GM10266 (cell line): ENCODE measurements around the gene ATG4B.

Experiments
- DNase-seq: peaks from one replicate; pipeline ENCODE4 v3.0.0; 2012; ENCODE audit errors: extremely low spot score
- CTCF ChIP-seq: IDR thresholded peaks from 2 replicates; pipeline ENCODE4 v1.5.1; 2012; ENCODE audit warnings: mild to moderate bottlenecking, low read depth; ENCODE audit not compliant: control insufficient read depth, insufficient read depth; ENCODE audit errors: missing control alignments

Gene ATG4B

GRCh38 chr2:241677392-241677791 is 39.9 kb downstream of the ATG4B start:
- no peak for DNase-seq
- TF ChIP-seq CTCF: no peak

GRCh38 chr2:241678307-241678706 is 40.8 kb downstream of the ATG4B start:
- no peak for DNase-seq
- no peak for TF ChIP-seq CTCF

- no peak for DNase-seq
These were observed 41.5 kb downstream of the ATG4B start for GRCh38 chr2:241678784-241679540.

GRCh38 chr2:241680044-241680443 is 42.6 kb downstream of the ATG4B start:
- no peak for DNase-seq
- TF ChIP-seq CTCF: no peak

More at GRCh38 chr2:241678784-241679540, 41.5 kb downstream of the ATG4B start:
- no peak for TF ChIP-seq CTCF

GRCh38 chr2:241680827-241681599 is 43.5 kb downstream of the ATG4B start:
- no peak for DNase-seq
- no peak for TF ChIP-seq CTCF

- DNase-seq: no peak
- no peak for TF ChIP-seq CTCF
These were observed 48.8 kb downstream of the ATG4B start for GRCh38 chr2:241686324-241686649.
